H1 (cell line): ENCODE measurements around the gene PJVK.

Experiments used
- EP300 ChIP-seq, 2 experiments: IDR thresholded peaks; 1 replicate in 1 of 2; 2 replicates in 1 of 2; pipeline ENCODE4 v1.6.1; 2011 to 2012; ENCODE audit warnings: low read depth in 2 of 2, low read length in 2 of 2, mild to moderate bottlenecking in 2 of 2, borderline replicate concordance in 1 of 2, inconsistent platforms in 1 of 2, moderate library complexity in 1 of 2
- EZH2 ChIP-seq: fragments of 200-600 bp; sonication (generic); IDR thresholded peaks from 2 replicates; pipeline ENCODE4 v1.7.1; 2012; ENCODE audit warnings: low read depth, mild to moderate bottlenecking, moderate library complexity, low read length, inconsistent platforms; ENCODE audit not compliant: severe bottlenecking
- NRF1 ChIP-seq: IDR thresholded peaks from 2 replicates; pipeline ENCODE4 v1.6.1; 2011; ENCODE audit warnings: mild to moderate bottlenecking, low read depth, low read length, improper control_type of control experiment
- POLR2A ChIP-seq, 2 experiments: IDR thresholded peaks; 1 replicate in 1 of 2; 2 replicates in 1 of 2; pipeline ENCODE4 v1.6.1; 2011; ENCODE audit warnings: low read depth in 2 of 2, low read length in 2 of 2, mild to moderate bottlenecking in 2 of 2; ENCODE audit errors: control extremely low read depth in 1 of 2
- POLR2AphosphoS5 ChIP-seq: IDR thresholded peaks from 2 replicates; pipeline ENCODE4 v1.6.1; 2011; ENCODE audit warnings: low read depth, low read length
- POU5F1 ChIP-seq: IDR thresholded peaks from 2 replicates; pipeline ENCODE4 v1.6.1; 2011; ENCODE audit warnings: low read depth, mild to moderate bottlenecking, low read length, moderate library complexity
- RBBP5 ChIP-seq: IDR thresholded peaks from 2 replicates; pipeline ENCODE4 v1.7.1; 2012; ENCODE audit warnings: low read depth, mild to moderate bottlenecking, inconsistent platforms, low read length, moderate library complexity, borderline replicate concordance
- SP1 ChIP-seq: IDR thresholded peaks from 2 replicates; pipeline ENCODE4 v1.6.1; 2011; ENCODE audit warnings: low read depth, low read length
- SP2 ChIP-seq: IDR thresholded peaks from 2 replicates; pipeline ENCODE4 v1.6.1; 2012; ENCODE audit warnings: mild to moderate bottlenecking, low read length, inconsistent platforms
- SUZ12 ChIP-seq: fragments of 200-600 bp; sonication (generic); IDR thresholded peaks from 2 replicates; pipeline ENCODE4 v1.6.1; 2012; ENCODE audit warnings: mild to moderate bottlenecking, inconsistent platforms, low read length, moderate library complexity, mixed read lengths
- TF ChIP-seq, protein P1 (sequence below), 3 experiments: IDR thresholded peaks; 1 replicate in 2 of 3; 2 replicates in 1 of 3; pipeline versions ENCODE4 v1.5.1 to v1.6.1; 2011; ENCODE audit warnings: low read length in 3 of 3, mild to moderate bottlenecking in 3 of 3, inconsistent platforms in 2 of 3, low read depth in 1 of 3, moderate library complexity in 1 of 3; ENCODE audit not compliant: insufficient read depth in 1 of 3; ENCODE audit errors: control extremely low read depth in 1 of 3
- TF ChIP-seq, protein P2 (sequence below): IDR thresholded peaks from 2 replicates; pipeline ENCODE4 v1.6.1; 2012; ENCODE audit warnings: low read length, inconsistent platforms
- TF ChIP-seq, protein P3 (sequence below): fragments of 300-600 bp; sonication (generic); IDR thresholded peaks from 2 replicates; pipeline ENCODE4 v1.7.1; 2012; ENCODE audit warnings: low read length, moderate library complexity, mild to moderate bottlenecking, inconsistent platforms; ENCODE audit not compliant: insufficient replicate concordance

DNA sequence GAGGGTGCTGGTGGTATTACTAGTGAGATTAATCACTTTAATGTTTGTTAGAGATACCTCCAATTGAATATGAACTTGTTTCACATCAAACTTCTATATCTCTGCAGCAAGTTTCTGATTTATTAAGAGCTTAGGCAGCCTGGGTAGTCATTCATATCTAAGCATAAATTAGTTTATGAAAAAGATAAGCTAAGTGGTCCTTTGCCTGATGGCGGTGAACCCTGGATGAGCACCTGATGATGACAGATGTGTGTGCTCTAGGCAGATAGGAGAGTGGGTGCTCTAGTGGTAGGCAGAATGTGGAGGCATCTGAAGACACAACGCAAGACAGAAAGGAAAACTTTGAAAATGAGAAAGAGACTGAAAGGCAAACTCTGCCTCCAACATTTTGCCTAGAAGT lies 22.2 kb downstream of the PJVK start:
- no peak for TF ChIP-seq SUZ12
- TF ChIP-seq, protein P1, sequence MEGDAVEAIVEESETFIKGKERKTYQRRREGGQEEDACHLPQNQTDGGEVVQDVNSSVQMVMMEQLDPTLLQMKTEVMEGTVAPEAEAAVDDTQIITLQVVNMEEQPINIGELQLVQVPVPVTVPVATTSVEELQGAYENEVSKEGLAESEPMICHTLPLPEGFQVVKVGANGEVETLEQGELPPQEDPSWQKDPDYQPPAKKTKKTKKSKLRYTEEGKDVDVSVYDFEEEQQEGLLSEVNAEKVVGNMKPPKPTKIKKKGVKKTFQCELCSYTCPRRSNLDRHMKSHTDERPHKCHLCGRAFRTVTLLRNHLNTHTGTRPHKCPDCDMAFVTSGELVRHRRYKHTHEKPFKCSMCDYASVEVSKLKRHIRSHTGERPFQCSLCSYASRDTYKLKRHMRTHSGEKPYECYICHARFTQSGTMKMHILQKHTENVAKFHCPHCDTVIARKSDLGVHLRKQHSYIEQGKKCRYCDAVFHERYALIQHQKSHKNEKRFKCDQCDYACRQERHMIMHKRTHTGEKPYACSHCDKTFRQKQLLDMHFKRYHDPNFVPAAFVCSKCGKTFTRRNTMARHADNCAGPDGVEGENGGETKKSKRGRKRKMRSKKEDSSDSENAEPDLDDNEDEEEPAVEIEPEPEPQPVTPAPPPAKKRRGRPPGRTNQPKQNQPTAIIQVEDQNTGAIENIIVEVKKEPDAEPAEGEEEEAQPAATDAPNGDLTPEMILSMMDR (IDR thresholded peaks at IDR 0.05; ENCODE audit: control extremely low read depth in 1 of 3, insufficient read depth in 1 of 3, low read depth in 1 of 3, low read length in 3 of 3): no peak
- no peak for TF ChIP-seq POU5F1
- TF ChIP-seq EZH2: no peak
- no peak for TF ChIP-seq POLR2A (IDR thresholded peaks at IDR 0.05; ENCODE audit: control extremely low read depth in 1 of 2, low read depth in 2 of 2, low read length in 2 of 2)
- TF ChIP-seq SP2: no peak
- no peak for TF ChIP-seq RBBP5
- TF ChIP-seq, protein P2, sequence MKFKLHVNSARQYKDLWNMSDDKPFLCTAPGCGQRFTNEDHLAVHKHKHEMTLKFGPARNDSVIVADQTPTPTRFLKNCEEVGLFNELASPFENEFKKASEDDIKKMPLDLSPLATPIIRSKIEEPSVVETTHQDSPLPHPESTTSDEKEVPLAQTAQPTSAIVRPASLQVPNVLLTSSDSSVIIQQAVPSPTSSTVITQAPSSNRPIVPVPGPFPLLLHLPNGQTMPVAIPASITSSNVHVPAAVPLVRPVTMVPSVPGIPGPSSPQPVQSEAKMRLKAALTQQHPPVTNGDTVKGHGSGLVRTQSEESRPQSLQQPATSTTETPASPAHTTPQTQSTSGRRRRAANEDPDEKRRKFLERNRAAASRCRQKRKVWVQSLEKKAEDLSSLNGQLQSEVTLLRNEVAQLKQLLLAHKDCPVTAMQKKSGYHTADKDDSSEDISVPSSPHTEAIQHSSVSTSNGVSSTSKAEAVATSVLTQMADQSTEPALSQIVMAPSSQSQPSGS: no peak
- no peak for TF ChIP-seq EP300 (IDR thresholded peaks at IDR 0.05; ENCODE audit: borderline replicate concordance in 1 of 2, low read depth in 2 of 2, low read length in 2 of 2)
- TF ChIP-seq NRF1: no peak
- no peak for TF ChIP-seq POLR2AphosphoS5
- TF ChIP-seq, protein P3, sequence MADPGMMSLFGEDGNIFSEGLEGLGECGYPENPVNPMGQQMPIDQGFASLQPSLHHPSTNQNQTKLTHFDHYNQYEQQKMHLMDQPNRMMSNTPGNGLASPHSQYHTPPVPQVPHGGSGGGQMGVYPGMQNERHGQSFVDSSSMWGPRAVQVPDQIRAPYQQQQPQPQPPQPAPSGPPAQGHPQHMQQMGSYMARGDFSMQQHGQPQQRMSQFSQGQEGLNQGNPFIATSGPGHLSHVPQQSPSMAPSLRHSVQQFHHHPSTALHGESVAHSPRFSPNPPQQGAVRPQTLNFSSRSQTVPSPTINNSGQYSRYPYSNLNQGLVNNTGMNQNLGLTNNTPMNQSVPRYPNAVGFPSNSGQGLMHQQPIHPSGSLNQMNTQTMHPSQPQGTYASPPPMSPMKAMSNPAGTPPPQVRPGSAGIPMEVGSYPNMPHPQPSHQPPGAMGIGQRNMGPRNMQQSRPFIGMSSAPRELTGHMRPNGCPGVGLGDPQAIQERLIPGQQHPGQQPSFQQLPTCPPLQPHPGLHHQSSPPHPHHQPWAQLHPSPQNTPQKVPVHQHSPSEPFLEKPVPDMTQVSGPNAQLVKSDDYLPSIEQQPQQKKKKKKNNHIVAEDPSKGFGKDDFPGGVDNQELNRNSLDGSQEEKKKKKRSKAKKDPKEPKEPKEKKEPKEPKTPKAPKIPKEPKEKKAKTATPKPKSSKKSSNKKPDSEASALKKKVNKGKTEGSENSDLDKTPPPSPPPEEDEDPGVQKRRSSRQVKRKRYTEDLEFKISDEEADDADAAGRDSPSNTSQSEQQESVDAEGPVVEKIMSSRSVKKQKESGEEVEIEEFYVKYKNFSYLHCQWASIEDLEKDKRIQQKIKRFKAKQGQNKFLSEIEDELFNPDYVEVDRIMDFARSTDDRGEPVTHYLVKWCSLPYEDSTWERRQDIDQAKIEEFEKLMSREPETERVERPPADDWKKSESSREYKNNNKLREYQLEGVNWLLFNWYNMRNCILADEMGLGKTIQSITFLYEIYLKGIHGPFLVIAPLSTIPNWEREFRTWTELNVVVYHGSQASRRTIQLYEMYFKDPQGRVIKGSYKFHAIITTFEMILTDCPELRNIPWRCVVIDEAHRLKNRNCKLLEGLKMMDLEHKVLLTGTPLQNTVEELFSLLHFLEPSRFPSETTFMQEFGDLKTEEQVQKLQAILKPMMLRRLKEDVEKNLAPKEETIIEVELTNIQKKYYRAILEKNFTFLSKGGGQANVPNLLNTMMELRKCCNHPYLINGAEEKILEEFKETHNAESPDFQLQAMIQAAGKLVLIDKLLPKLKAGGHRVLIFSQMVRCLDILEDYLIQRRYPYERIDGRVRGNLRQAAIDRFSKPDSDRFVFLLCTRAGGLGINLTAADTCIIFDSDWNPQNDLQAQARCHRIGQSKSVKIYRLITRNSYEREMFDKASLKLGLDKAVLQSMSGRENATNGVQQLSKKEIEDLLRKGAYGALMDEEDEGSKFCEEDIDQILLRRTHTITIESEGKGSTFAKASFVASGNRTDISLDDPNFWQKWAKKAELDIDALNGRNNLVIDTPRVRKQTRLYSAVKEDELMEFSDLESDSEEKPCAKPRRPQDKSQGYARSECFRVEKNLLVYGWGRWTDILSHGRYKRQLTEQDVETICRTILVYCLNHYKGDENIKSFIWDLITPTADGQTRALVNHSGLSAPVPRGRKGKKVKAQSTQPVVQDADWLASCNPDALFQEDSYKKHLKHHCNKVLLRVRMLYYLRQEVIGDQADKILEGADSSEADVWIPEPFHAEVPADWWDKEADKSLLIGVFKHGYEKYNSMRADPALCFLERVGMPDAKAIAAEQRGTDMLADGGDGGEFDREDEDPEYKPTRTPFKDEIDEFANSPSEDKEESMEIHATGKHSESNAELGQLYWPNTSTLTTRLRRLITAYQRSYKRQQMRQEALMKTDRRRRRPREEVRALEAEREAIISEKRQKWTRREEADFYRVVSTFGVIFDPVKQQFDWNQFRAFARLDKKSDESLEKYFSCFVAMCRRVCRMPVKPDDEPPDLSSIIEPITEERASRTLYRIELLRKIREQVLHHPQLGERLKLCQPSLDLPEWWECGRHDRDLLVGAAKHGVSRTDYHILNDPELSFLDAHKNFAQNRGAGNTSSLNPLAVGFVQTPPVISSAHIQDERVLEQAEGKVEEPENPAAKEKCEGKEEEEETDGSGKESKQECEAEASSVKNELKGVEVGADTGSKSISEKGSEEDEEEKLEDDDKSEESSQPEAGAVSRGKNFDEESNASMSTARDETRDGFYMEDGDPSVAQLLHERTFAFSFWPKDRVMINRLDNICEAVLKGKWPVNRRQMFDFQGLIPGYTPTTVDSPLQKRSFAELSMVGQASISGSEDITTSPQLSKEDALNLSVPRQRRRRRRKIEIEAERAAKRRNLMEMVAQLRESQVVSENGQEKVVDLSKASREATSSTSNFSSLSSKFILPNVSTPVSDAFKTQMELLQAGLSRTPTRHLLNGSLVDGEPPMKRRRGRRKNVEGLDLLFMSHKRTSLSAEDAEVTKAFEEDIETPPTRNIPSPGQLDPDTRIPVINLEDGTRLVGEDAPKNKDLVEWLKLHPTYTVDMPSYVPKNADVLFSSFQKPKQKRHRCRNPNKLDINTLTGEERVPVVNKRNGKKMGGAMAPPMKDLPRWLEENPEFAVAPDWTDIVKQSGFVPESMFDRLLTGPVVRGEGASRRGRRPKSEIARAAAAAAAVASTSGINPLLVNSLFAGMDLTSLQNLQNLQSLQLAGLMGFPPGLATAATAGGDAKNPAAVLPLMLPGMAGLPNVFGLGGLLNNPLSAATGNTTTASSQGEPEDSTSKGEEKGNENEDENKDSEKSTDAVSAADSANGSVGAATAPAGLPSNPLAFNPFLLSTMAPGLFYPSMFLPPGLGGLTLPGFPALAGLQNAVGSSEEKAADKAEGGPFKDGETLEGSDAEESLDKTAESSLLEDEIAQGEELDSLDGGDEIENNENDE: no peak
- no peak for TF ChIP-seq SP1
